ENCODE results near the gene TRAPPC13.

Gene TRAPPC13

GRCh38 chr5:65651144-65651543 is 26.3 kb downstream of the TRAPPC13 start:
- no peaks in the 10 kb centered on the region for H3K79me2 ChIP-seq
- no peak overlapping the region for H3K27ac ChIP-seq
- no peak overlapping the region for H2AFZ ChIP-seq
- no peaks in the 10 kb centered on the region for H3K36me3 ChIP-seq (ENCODE audit: control insufficient read depth, insufficient read depth, low read length)
- no peak overlapping the region for H3K4me2 ChIP-seq (ENCODE audit: low read length)
- H3K4me3 ChIP-seq (ENCODE audit: low read depth, low read length): no peak overlapping the region
- no peak overlapping the region for H3K9ac ChIP-seq
- no peak for TF ChIP-seq CTCF (IDR thresholded peaks at IDR 0.05)
- H3K27me3 ChIP-seq (ENCODE audit: control insufficient read depth, insufficient read depth, low read length): no peaks in the 10 kb centered on the region
- no peaks in the 10 kb centered on the region for H3K4me1 ChIP-seq
- no peaks in the 10 kb centered on the region for H3K9me3 ChIP-seq (ENCODE audit: control insufficient read depth, low read length)

- no peak overlapping the region for H3K4me3 ChIP-seq (ENCODE audit: low read depth, low read length)
- no peak overlapping the region for H3K4me2 ChIP-seq (ENCODE audit: low read length)
- no peak for TF ChIP-seq CTCF (IDR thresholded peaks at IDR 0.05)
- no peaks in the 10 kb centered on the region for H3K79me2 ChIP-seq
- no peak overlapping the region for H3K27ac ChIP-seq
- H3K9me3 ChIP-seq (ENCODE audit: control insufficient read depth, low read length): no peaks in the 10 kb centered on the region
- H3K9ac ChIP-seq: no peak overlapping the region
- H3K27me3 ChIP-seq (ENCODE audit: control insufficient read depth, insufficient read depth, low read length): no peaks in the 10 kb centered on the region
- no peak overlapping the region for H2AFZ ChIP-seq
- H3K4me1 ChIP-seq: no peaks in the 10 kb centered on the region
- no peaks in the 10 kb centered on the region for H3K36me3 ChIP-seq (ENCODE audit: control insufficient read depth, insufficient read depth, low read length)
Measured at GRCh38 chr5:65654713-65655112, 29.9 kb downstream of the TRAPPC13 start.

GRCh38 chr5:65663804-65664521 is 39.1 kb downstream of the TRAPPC13 start:
- TF ChIP-seq CTCF (IDR thresholded peaks at IDR 0.05): peak; percentile 12
- Histone ChIP-seq H2AFZ (no peak overlapping the region), H3K4me2 (ENCODE audit: low read length) (no peak overlapping the region), H3K27me3 (ENCODE audit: control insufficient read depth, insufficient read depth, low read length) (no peaks in the 10 kb centered on the region), H3K9me3 (ENCODE audit: control insufficient read depth, low read length) (no peaks in the 10 kb centered on the region), H3K36me3 (ENCODE audit: control insufficient read depth, insufficient read depth, low read length) (no peaks in the 10 kb centered on the region), H3K4me1 (no peaks in the 10 kb centered on the region), H3K9ac (no peak overlapping the region), H3K4me3 (ENCODE audit: low read depth, low read length) (no peak overlapping the region), H3K79me2 (no peaks in the 10 kb centered on the region), H3K27ac (no peak overlapping the region)

GRCh38 chr5:65668696-65669095 is 43.9 kb downstream of the TRAPPC13 start:
- no peak for TF ChIP-seq CTCF (IDR thresholded peaks at IDR 0.05)
- H3K79me2 ChIP-seq: no peaks in the 10 kb centered on the region
- H3K9me3 ChIP-seq (ENCODE audit: control insufficient read depth, low read length): no peaks in the 10 kb centered on the region
- no peak overlapping the region for H2AFZ ChIP-seq
- H3K27me3 ChIP-seq (ENCODE audit: control insufficient read depth, insufficient read depth, low read length): no peaks in the 10 kb centered on the region
- no peaks in the 10 kb centered on the region for H3K36me3 ChIP-seq (ENCODE audit: control insufficient read depth, insufficient read depth, low read length)
- no peak overlapping the region for H3K4me2 ChIP-seq (ENCODE audit: low read length)
- H3K9ac ChIP-seq: no peak overlapping the region
- H3K4me1 ChIP-seq: no peaks in the 10 kb centered on the region
- H3K27ac ChIP-seq: no peak overlapping the region
- H3K4me3 ChIP-seq (ENCODE audit: low read depth, low read length): no peak overlapping the region

DNA sequence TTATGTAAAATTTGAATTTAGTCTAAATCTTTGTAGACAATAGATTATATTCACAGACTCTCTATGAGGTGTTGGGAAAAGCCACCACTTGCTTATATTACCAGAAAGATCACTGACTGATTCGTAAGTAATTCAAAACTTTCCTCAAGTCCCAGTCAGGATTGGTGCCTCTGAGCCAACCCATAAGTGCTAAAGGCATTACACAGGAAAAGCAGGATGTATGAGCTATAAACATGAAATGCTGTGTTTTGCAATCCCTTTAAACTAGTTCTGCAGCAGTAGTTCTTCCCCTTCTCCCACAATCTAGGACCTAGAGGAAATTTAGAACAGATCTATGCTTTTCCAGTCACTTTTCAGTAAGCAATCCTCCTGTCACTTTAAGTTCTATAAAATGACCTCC is 48.0 kb downstream of the TRAPPC13 start:
- Histone ChIP-seq H3K9me3 (ENCODE audit: control insufficient read depth, low read length) (no peaks in the 10 kb centered on the region), H2AFZ (no peak overlapping the region), H3K36me3 (ENCODE audit: control insufficient read depth, insufficient read depth, low read length) (no peaks in the 10 kb centered on the region), H3K9ac (no peak overlapping the region), H3K27ac (no peak overlapping the region), H3K79me2 (no peaks in the 10 kb centered on the region), H3K4me3 (ENCODE audit: low read depth, low read length) (no peak overlapping the region), H3K4me1 (no peaks in the 10 kb centered on the region), H3K27me3 (ENCODE audit: control insufficient read depth, insufficient read depth, low read length) (no peaks in the 10 kb centered on the region), H3K4me2 (ENCODE audit: low read length) (no peak overlapping the region)
- TF ChIP-seq CTCF (IDR thresholded peaks at IDR 0.05): no peak

Data from parathyroid adenoma (tissue), 2 donors.